ENCODE measurements around the gene IQGAP3.

IQGAP3 gene

GRCh38 chr1:156488566-156489165 lies 83.7 kb downstream of the IQGAP3 start:
- H3K4me3 ChIP-seq (replicated peaks; ENCODE audit: low read depth, low read length) = no peak overlapping the region
- DNase-seq (ENCODE audit: extremely low read depth, low read depth) = no peak
- no peak for TF ChIP-seq CTCF (IDR thresholded peaks at IDR 0.05; ENCODE audit: low read depth, low read length, missing control alignments)

GRCh38 chr1:156487862-156488261 lies 84.5 kb downstream of the IQGAP3 start:
- DNase-seq (ENCODE audit: extremely low read depth, low read depth) = no peak
- no peak for TF ChIP-seq CTCF (IDR thresholded peaks at IDR 0.05; ENCODE audit: low read depth, low read length, missing control alignments)
- H3K4me3 ChIP-seq (replicated peaks; ENCODE audit: low read depth, low read length) = no peak overlapping the region

DNA sequence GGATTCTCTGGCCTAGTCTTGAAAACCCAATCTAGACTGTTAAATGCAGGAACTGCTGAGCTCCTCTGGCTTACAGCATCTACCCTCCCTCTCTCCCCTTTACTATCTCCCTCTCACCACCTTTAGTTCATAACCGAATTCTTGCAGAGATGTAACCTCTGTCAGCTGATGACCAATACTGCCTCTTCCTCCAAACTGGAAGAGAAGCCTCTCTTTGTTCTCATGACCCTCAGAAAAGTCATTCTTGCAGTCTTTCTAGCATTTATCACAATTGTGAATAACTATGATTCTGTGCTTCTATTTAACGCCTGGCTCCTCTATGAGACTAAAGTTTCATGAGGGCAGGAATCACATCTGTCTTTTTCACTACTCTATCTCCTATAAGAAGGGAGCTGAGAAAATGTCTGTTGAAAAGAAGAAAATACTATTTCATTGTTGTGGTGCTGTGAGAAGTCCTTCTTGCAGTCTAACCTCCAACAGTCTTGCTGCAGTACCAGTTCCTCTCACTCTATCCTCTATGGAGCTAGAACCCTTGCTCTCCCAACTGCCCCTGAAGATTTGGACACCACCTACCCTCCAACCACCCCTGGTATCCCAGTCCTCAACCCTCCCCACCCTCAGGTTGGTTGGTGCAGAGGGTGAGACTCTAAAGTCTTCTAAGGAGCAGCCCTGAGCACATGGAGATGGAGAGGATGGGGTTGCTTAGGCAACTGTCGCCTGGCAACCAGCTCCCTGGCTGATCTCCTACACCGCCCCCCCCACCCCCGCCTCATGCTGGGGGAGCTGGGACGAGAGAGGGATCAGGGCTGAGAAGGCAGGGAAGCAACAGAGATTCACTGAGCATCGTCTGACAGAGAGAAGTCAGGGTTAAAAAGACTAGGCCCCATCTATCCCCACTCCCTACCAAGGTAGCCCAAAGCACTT lies 85.7 kb downstream of the IQGAP3 start:
- no peak overlapping the region for H3K4me3 ChIP-seq (replicated peaks; ENCODE audit: low read depth, low read length)
- no peak for TF ChIP-seq CTCF (IDR thresholded peaks at IDR 0.05; ENCODE audit: low read depth, low read length, missing control alignments)
- no peak for DNase-seq (ENCODE audit: extremely low read depth, low read depth)

GRCh38 chr1:156485984-156486383 lies 86.4 kb downstream of the IQGAP3 start:
- no peak overlapping the region for H3K4me3 ChIP-seq (replicated peaks; ENCODE audit: low read depth, low read length)
- DNase-seq (ENCODE audit: extremely low read depth, low read depth) = no peak
- TF ChIP-seq CTCF (IDR thresholded peaks at IDR 0.05; ENCODE audit: low read depth, low read length, missing control alignments) = no peak

DNA sequence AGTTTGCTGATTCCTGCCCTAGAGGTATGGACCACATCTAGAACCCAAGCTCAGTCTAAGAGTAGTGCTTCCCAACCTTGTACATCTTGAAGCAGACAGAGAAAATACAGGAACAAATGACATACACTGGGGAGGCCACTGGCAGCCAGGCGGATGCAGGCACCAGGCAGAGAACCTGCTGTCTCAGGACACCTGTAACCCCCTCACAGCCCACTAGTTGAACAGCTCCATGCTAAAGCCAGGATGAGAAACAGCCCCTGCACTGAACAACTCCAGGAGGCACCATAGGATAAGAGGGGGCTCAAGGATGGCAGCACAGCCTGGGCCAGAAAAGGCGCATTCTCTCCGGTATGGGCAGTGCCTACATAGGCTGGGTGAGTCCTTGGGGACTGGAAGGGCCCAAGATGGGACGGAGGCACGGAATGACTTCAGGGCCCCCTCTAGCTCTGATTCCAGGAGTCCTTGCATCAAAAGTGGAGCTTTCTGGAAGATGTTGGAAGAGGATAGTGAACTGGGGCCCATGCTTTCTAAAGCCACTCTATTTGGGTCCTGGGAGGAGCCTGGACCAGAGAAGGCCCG lies 87.8 kb downstream of the IQGAP3 start:
- no peak overlapping the region for H3K4me3 ChIP-seq (replicated peaks; ENCODE audit: low read depth, low read length)
- no peak for TF ChIP-seq CTCF (IDR thresholded peaks at IDR 0.05; ENCODE audit: low read depth, low read length, missing control alignments)
- DNase-seq (ENCODE audit: extremely low read depth, low read depth) = no peak

GRCh38 chr1:156483397-156483796 lies 89.0 kb downstream of the IQGAP3 start:
- TF ChIP-seq CTCF (IDR thresholded peaks at IDR 0.05; ENCODE audit: low read depth, low read length, missing control alignments) = no peak
- H3K4me3 ChIP-seq (replicated peaks; ENCODE audit: low read depth, low read length) = no peak overlapping the region
- DNase-seq (ENCODE audit: extremely low read depth, low read depth) = no peak
